ENCODE results near the gene MMP1. TPM values are rescaled to one million over a fixed set of nuclear protein-coding genes. Genes with fewer than 3 reads are reported as not detected.

The MMP1 gene
- total RNA-seq, 1 experiment from 2014 or later: 0.15 TPM

- peaks cover 25% of the 10 kb centered on the region for H3K27me3 ChIP-seq (ENCODE audit: control insufficient read depth, insufficient read depth, low read length)
- H3K9me3 ChIP-seq (ENCODE audit: control insufficient read depth, insufficient read depth, low read depth, low read length): no peaks in the 10 kb centered on the region
- POLR2A ChIA-PET: no interaction called here
- H3K4me3 ChIP-seq (ENCODE audit: low read depth in 2 of 2, low read length in 2 of 2): no peak overlapping the region
- in situ Hi-C loops (cut with HindIII; ENCODE audit: low pct_unique_long_range_greater_than_20kb, low sequenced_read_pairs) (no loop called here), intact Hi-C loops (cut with micrococcal nuclease; ENCODE audit: unreplicated experiment) (no loop called here)
- ATAC-seq (no peak), DNase-seq (ENCODE audit: low read depth, low spot score) (no peak)
- no TSS peak for BruUV-seq (replicated peaks)
- CTCF ChIA-PET: no interaction called here
- no peaks in the 10 kb centered on the region for H3K36me3 ChIP-seq (ENCODE audit: control insufficient read depth, insufficient read depth, low read length)
- TF ChIP-seq POLR2AphosphoS5 (IDR thresholded peaks at IDR 0.05; ENCODE audit: low read depth, low read length) (no peak), SIN3A (IDR thresholded peaks at IDR 0.05; ENCODE audit: borderline replicate concordance, insufficient read depth, low read depth, low read length) (no peak), REST (IDR thresholded peaks at IDR 0.05; ENCODE audit: insufficient read depth in 1 of 2, low read depth in 2 of 2, low read length in 1 of 2) (no peak), CTCF (IDR thresholded peaks at IDR 0.05) (no peak), TCF7L2 (IDR thresholded peaks at IDR 0.05; ENCODE audit: low read depth, low read length) (no peak)
- H3K27ac ChIP-seq (ENCODE audit: low read length): no peak overlapping the region
- no peaks in the 10 kb centered on the region for H3K4me1 ChIP-seq (ENCODE audit: control insufficient read depth, insufficient read depth, low read length)
Measured at GRCh38 chr11:102840018-102840417, 42.1 kb upstream of the MMP1 start.

- intact Hi-C loops (cut with micrococcal nuclease; ENCODE audit: unreplicated experiment): no loop called here
- Histone ChIP-seq H3K27me3 (ENCODE audit: control insufficient read depth, insufficient read depth, low read length) (peaks cover 28% of the 10 kb centered on the region), H3K4me3 (ENCODE audit: low read depth in 2 of 2, low read length in 2 of 2) (no peak overlapping the region), H3K27ac (ENCODE audit: low read length) (no peak overlapping the region), H3K36me3 (ENCODE audit: control insufficient read depth, insufficient read depth, low read length) (no peaks in the 10 kb centered on the region), H3K4me1 (ENCODE audit: control insufficient read depth, insufficient read depth, low read length) (no peaks in the 10 kb centered on the region), H3K9me3 (ENCODE audit: control insufficient read depth, insufficient read depth, low read depth, low read length) (no peaks in the 10 kb centered on the region)
- no TSS peak for BruUV-seq (replicated peaks)
- in situ Hi-C loops (cut with HindIII; ENCODE audit: low pct_unique_long_range_greater_than_20kb, low sequenced_read_pairs): no loop called here
- TF ChIP-seq SIN3A (IDR thresholded peaks at IDR 0.05; ENCODE audit: borderline replicate concordance, insufficient read depth, low read depth, low read length): no peak
- no peak for TF ChIP-seq CTCF (IDR thresholded peaks at IDR 0.05)
- TF ChIP-seq TCF7L2 (IDR thresholded peaks at IDR 0.05; ENCODE audit: low read depth, low read length): no peak
- TF ChIP-seq REST (IDR thresholded peaks at IDR 0.05; ENCODE audit: insufficient read depth in 1 of 2, low read depth in 2 of 2, low read length in 1 of 2): no peak
- no peak for TF ChIP-seq POLR2AphosphoS5 (IDR thresholded peaks at IDR 0.05; ENCODE audit: low read depth, low read length)
- ChIA-PET POLR2A (no interaction called here), CTCF (no interaction called here)
- ATAC-seq (no peak), DNase-seq (ENCODE audit: low read depth, low spot score) (no peak)
Measured at GRCh38 chr11:102837646-102838045, 39.7 kb upstream of the MMP1 start.

All from Panc1 (cell line).